ACHN (cell line): Measurements from ENCODE around the gene KDM2A.
A peak's percentile ranks its signal among the peaks of the same experiment; 100 is the strongest.
"Not testable (repeated sequence)": the region's sequence is repeated elsewhere in the genome, so short reads cannot be mapped to it uniquely, and the experiment has no call there.

Source experiments
- DNase-seq: peaks from one replicate; pipeline ENCODE4 v3.0.0-alpha.2; 2015
- in situ Hi-C: cut with HindIII; loops from 2 replicates; pipeline ENCODE4 v1.10.0; 2017; ENCODE audit warnings: low sequenced_read_pairs, low pct_ligation_motif_present, low pct_unique_long_range_greater_than_20kb

Gene KDM2A

GRCh38 chr11:67116758-67117105 lies 2.3 kb upstream of the KDM2A start:
- DNase-seq = no peak
- in situ Hi-C loops = no loop called here

GRCh38 chr11:67117176-67117575 lies 1.9 kb upstream of the KDM2A start:
- DNase-seq = no peak

GRCh38 chr11:67117672-67118180 lies 1.3 kb upstream of the KDM2A start:
- in situ Hi-C loops = no loop called here
- DNase-seq = no peak

More at GRCh38 chr11:67117176-67117575, 1.9 kb upstream of the KDM2A start:
- in situ Hi-C loops = no loop called here

- no peak for DNase-seq
- in situ Hi-C loops = no loop called here
Observed at GRCh38 chr11:67118181-67118766, 789 bp upstream of the KDM2A start.

GRCh38 chr11:67119585-67120391 lies 725 bp downstream of the KDM2A start:
- in situ Hi-C loops = no loop called here
- DNase-seq = peak; percentile 46

- in situ Hi-C loops = no loop called here
- no peak for DNase-seq
Observed at GRCh38 chr11:67120456-67120855, 1.4 kb downstream of the KDM2A start.

GRCh38 chr11:67120881-67121710 lies 2.0 kb downstream of the KDM2A start:
- peak; percentile 33 for DNase-seq
- in situ Hi-C loops = no loop called here

- in situ Hi-C loops = not testable (repeated sequence)
Observed at GRCh38 chr11:67123801-67124200, 4.7 kb downstream of the KDM2A start.

GRCh38 chr11:67126243-67126642 lies 7.2 kb downstream of the KDM2A start:
- in situ Hi-C loops, DNase-seq: not testable (repeated sequence)

More at GRCh38 chr11:67123801-67124200, 4.7 kb downstream of the KDM2A start:
- DNase-seq = not testable (repeated sequence)

- in situ Hi-C loops = no loop called here
- DNase-seq = no peak
Observed at GRCh38 chr11:67126986-67127385, 7.9 kb downstream of the KDM2A start.

GRCh38 chr11:67130861-67131260 lies 11.8 kb downstream of the KDM2A start:
- in situ Hi-C loops, DNase-seq: not testable (repeated sequence)

GRCh38 chr11:67136156-67136555 lies 17.1 kb downstream of the KDM2A start:
- in situ Hi-C loops = no loop called here
- no peak for DNase-seq

GRCh38 chr11:67138922-67139321 lies 19.9 kb downstream of the KDM2A start:
- in situ Hi-C loops = no loop called here
- no peak for DNase-seq

GRCh38 chr11:67146516-67147226 lies 27.6 kb downstream of the KDM2A start:
- in situ Hi-C loops = no loop called here
- DNase-seq = no peak

- in situ Hi-C loops = no loop called here
- no peak for DNase-seq
Observed at GRCh38 chr11:67153971-67154370, 34.9 kb downstream of the KDM2A start.

- DNase-seq = no peak
- in situ Hi-C loops = no loop called here
Observed at GRCh38 chr11:67154726-67155125, 35.7 kb downstream of the KDM2A start.

GRCh38 chr11:67157691-67158090 lies 38.6 kb downstream of the KDM2A start:
- no peak for DNase-seq
- in situ Hi-C loops = no loop called here

GRCh38 chr11:67158221-67158620 lies 39.2 kb downstream of the KDM2A start:
- DNase-seq = no peak
- in situ Hi-C loops = no loop called here

- DNase-seq = no peak
- in situ Hi-C loops = no loop called here
Observed at GRCh38 chr11:67160045-67160444, 41.0 kb downstream of the KDM2A start.
